T-helper 1 cell treated with Interleukin-12 subunit alpha and Interleukin-12 subunit beta and Interleukin-4 antibody, amounts not matched to agents 30 μg/mL and 1 μg/mL, for 36 hours (primary cell): ENCODE data around the gene KCTD4.
"Not testable (repeated sequence)": the region's sequence is repeated elsewhere in the genome, so short reads cannot be mapped to it uniquely, and the experiment has no call there.

Source experiments
- H3K27ac Mint-ChIP-seq: one replicate; pipeline ENCODE4 v1.8.0; 2021; ENCODE audit warnings: mild to moderate bottlenecking, mixed read lengths
- H3K27me3 Mint-ChIP-seq: one replicate; pipeline ENCODE4 v1.8.0; 2021; ENCODE audit warnings: low read depth, mixed read lengths
- H3K36me3 Mint-ChIP-seq: one replicate; pipeline ENCODE4 v1.8.0; 2021; ENCODE audit warnings: low read depth, mixed read lengths
- H3K4me1 Mint-ChIP-seq: one replicate; pipeline ENCODE4 v1.8.0; 2021; ENCODE audit warnings: low read depth, mixed read lengths
- H3K4me3 Mint-ChIP-seq: one replicate; pipeline ENCODE4 v1.8.0; 2021; ENCODE audit warnings: mild to moderate bottlenecking, moderate library complexity, mixed read lengths
- H3K9me3 Mint-ChIP-seq: one replicate; pipeline ENCODE4 v1.8.0; 2021; ENCODE audit warnings: mixed read lengths

KCTD4 gene

DNA sequence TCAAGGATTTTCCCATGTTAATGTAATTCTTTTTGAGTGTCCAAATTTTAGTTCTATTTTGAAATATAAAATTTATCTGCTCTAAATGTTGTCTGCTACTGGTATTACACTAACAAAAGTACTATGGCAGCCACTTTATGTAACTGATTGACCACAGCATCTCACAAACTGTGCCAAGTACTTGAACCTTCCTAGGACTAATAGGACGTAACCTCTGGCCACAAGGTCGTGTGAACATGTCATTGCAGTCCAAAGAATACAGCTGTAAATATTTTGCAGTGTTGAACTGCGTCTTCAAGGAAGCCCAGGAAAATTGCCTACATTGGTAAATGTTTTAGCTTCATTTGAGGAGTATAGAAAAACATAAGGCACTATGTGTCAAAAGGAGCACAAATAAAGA is 1.9 kb downstream of the KCTD4 start:
- H3K4me1 Mint-ChIP-seq: peaks cover 9% of the 10 kb centered on the region

DNA sequence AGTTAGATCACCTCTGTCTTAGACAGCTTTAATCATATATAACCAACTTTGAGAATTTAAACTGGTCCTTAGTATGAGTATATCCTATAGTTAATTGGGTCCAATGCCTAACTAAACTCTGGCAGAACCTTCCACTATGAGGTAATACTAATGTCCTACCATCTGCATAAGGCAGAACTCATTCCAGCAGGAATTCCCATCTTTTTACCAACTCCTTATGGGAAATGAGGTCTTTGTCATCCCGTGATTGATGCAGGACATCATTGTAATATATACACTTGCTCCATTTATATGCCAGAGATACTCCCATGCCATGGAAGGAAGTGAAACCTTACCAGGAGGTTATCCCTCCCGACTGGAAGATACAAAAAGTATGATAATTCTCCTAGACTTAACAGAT is 2.8 kb downstream of the KCTD4 start:
- Mint-ChIP-seq H3K36me3 (peaks cover 1% of the 10 kb centered on the region), H3K27me3 (no peaks in the 10 kb centered on the region)

More for the DNA sequence above, 1.9 kb downstream of the KCTD4 start:
- Mint-ChIP-seq H3K27me3 (no peaks in the 10 kb centered on the region), H3K9me3 (no peaks in the 10 kb centered on the region), H3K4me3 (no peak overlapping the region), H3K27ac (no peak overlapping the region), H3K36me3 (peaks cover 1% of the 10 kb centered on the region)

DNA sequence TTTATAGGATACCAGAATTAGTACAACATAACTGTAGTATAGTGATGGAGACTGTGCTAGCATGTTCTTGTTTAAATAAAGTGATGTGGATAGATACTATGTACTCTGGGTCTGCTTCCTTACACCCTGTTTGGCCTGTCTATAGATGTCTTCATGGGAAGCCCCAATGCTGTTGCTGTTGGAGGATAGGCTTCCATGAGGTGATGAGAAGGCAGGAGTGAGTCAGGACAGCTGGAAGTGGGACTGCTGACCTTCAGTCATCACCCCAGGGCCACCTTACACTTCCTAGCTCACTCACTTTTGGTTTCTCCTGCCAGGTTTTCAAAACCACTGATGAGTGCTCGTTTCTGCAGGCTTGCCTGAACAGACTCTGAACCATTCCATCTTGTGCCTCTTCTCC is 4.2 kb downstream of the KCTD4 start:
- H3K27ac Mint-ChIP-seq: no peak overlapping the region
- peaks cover 1% of the 10 kb centered on the region for H3K36me3 Mint-ChIP-seq
- no peak overlapping the region for H3K4me3 Mint-ChIP-seq

More for the DNA sequence above, 2.8 kb downstream of the KCTD4 start:
- Mint-ChIP-seq H3K9me3 (no peaks in the 10 kb centered on the region), H3K4me3 (no peak overlapping the region), H3K27ac (no peak overlapping the region), H3K4me1 (peaks cover 9% of the 10 kb centered on the region)

DNA sequence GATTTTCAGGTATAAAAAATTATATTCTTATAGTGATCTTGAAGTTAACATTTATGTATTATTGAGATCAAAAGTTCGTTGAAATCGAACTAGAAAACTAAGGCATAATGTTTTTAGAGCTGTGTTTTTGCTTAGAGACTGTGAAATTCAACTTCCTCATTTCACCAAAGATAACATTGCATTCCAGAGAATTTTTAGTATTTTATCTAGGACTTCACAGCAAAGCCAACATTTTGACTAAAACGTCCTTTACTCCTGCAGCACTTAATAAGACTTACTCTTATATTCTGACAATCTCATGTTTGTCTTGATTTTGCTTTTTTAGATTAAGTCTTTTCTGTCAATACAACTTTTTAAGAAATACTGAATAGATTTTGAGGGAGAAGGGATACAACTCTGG is 4.7 kb downstream of the KCTD4 start:
- Mint-ChIP-seq H3K27me3 (no peaks in the 10 kb centered on the region), H3K36me3 (peaks cover 1% of the 10 kb centered on the region), H3K9me3 (no peaks in the 10 kb centered on the region), H3K4me1 (peaks cover 9% of the 10 kb centered on the region), H3K4me3 (no peak overlapping the region), H3K27ac (no peak overlapping the region)

More for the DNA sequence above, 4.2 kb downstream of the KCTD4 start:
- H3K4me1 Mint-ChIP-seq: peaks cover 9% of the 10 kb centered on the region
- no peaks in the 10 kb centered on the region for H3K27me3 Mint-ChIP-seq
- H3K9me3 Mint-ChIP-seq: no peaks in the 10 kb centered on the region

DNA sequence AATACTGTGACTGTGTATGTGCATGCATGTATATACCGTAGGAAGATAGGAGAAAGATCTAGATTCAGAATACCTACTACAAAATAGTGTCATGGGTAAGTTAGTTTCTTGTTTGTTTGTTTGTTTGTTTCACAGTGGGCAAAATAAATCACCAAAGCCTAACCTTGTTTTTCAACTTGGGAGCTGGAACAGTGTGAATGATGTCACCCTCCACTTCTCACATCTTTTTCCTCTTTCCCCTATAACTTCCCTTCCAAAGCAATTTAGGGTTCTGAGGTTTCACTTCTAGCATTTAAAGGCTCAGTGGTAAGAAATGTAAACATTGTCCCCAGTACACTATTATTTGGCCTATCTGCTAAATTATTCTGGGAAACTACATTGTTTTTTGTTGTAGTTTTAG is 5.4 kb downstream of the KCTD4 start:
- no peak overlapping the region for H3K4me3 Mint-ChIP-seq
- no peaks in the 10 kb centered on the region for H3K27me3 Mint-ChIP-seq
- H3K27ac Mint-ChIP-seq: no peak overlapping the region
- peaks cover 1% of the 10 kb centered on the region for H3K36me3 Mint-ChIP-seq
- H3K9me3 Mint-ChIP-seq: no peaks in the 10 kb centered on the region
- H3K4me1 Mint-ChIP-seq: peaks cover 9% of the 10 kb centered on the region

DNA sequence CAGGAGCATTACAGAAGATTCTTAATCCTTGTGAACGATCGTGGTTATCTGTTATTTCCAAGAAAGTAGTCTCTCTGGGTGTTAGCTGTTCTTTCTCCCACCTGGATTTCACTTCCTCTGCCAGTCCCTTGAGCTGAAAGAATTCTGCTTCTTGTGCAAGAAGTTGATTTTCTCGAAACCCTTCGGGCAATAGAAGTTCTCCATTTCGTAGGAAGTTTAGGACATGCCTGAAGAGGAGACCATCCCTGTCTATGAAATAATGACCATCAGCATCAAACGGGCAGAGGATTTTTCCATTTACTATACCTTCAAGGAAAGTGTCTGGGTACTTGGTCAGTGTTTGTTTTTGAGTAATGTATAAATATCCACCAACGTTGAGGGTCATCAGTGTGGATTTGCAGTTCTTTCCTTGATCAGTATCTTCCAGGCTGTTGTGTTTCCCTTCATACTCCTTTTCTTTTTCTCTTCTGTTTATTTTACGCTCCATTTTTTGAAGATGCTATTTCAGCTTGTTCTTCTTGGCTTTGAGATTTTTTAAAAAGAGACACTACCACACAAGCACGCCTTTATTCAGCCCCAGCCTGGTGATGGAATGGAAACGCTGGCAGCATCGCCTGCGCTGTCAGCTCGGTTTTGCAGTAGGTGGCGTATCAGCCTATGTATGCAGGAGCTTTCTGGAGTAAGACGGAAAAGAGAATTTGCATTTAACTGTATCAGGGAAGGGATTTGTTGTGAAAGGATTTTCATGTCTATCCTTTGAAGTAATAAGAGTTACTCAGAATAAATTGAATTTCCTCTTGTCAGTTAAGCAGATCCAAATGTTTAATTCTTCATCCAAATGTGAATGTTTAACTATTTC is 6.5 kb downstream of the KCTD4 start:
- peaks cover 9% of the 10 kb centered on the region for H3K4me1 Mint-ChIP-seq
- no peaks in the 10 kb centered on the region for H3K9me3 Mint-ChIP-seq
- peaks cover 1% of the 10 kb centered on the region for H3K36me3 Mint-ChIP-seq
- H3K27me3 Mint-ChIP-seq: no peaks in the 10 kb centered on the region
- H3K4me3 Mint-ChIP-seq: no peak overlapping the region
- no peak overlapping the region for H3K27ac Mint-ChIP-seq

DNA sequence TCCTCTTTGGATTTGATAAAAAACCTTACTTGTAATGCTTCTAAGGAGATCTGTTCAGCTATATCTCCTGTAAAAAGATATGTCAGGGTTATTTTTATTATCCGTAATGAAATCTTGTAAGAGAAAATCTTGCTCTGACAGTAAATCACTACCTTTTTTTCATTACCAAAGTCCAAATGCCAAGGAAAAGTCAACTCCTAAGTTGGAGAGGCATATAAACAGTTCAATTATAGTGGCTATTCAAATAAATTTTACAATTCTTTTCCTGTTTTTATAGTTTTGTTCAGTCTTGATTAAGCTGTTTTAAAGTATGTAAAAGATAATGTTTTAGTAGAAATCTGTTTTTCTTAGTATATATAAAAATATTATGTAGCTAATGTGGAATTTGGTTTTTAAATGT is 9.0 kb downstream of the KCTD4 start:
- H3K27ac Mint-ChIP-seq: no peak overlapping the region
- no peaks in the 10 kb centered on the region for H3K27me3 Mint-ChIP-seq
- peaks cover 3% of the 10 kb centered on the region for H3K36me3 Mint-ChIP-seq
- peaks cover 9% of the 10 kb centered on the region for H3K4me1 Mint-ChIP-seq
- H3K9me3 Mint-ChIP-seq: no peaks in the 10 kb centered on the region
- no peak overlapping the region for H3K4me3 Mint-ChIP-seq

DNA sequence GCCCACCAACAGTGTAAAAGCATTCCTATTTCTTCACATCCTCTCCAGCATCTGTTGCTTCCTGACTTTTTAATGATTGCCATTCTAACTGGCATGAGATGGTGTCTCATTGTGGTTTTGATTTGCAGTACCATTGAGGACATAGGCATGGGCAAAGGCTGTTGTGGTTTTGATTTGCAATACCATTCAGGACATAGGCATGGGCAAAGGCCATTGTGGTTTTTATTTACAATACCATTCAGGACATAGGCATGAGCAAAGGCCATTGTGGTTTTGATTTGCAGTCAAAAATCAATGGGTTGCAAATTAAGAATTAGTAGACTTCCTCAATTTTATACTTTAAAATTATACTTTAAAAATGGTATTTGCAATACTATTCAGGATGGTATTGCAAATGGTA is 11.3 kb downstream of the KCTD4 start:
- not testable (repeated sequence) for H3K27ac Mint-ChIP-seq, H3K27me3 Mint-ChIP-seq, H3K9me3 Mint-ChIP-seq, H3K4me3 Mint-ChIP-seq, H3K4me1 Mint-ChIP-seq, H3K36me3 Mint-ChIP-seq

DNA sequence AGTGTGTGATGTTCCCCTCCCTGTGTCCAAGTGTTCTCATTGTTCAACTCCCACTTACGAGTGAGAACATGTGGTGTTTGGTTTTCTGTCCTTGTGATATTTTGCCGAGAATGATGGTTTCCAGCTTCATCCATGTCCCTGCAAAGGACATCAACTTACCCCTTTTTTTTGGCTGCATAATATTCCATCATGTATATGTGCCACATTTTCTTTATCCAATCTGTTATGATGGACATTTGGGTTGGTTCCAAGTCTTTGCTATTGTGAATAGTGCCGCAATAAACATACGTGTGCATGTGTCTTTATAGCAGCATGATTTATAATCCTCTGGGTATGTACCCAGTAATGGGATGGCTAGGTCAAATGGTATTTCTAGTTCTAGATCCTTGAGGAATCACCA is 11.8 kb downstream of the KCTD4 start:
- H3K27ac Mint-ChIP-seq, H3K4me1 Mint-ChIP-seq, H3K36me3 Mint-ChIP-seq, H3K27me3 Mint-ChIP-seq, H3K9me3 Mint-ChIP-seq, H3K4me3 Mint-ChIP-seq: not testable (repeated sequence)

DNA sequence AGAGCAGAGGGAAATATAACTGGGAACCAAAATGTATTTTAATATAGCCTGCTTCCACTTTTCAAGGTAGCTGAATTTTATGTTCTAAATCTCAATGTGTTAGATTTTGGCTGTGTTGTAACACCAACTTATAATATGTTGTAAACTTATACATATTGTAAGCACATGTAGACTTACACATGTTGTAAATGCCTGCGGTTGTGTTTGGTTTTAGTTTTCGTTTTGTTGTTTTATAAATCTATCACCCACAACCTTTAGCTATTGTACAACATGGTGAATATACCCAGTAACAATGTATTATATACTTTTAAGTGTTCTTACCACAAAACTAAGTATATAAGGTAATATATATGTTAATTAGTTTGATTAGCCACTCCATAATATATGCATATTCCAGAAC is 15.6 kb downstream of the KCTD4 start:
- Mint-ChIP-seq H3K4me1 (peaks cover 9% of the 10 kb centered on the region), H3K36me3 (peaks cover 3% of the 10 kb centered on the region), H3K9me3 (no peaks in the 10 kb centered on the region), H3K27me3 (no peaks in the 10 kb centered on the region), H3K4me3 (no peak overlapping the region), H3K27ac (no peak overlapping the region)

DNA sequence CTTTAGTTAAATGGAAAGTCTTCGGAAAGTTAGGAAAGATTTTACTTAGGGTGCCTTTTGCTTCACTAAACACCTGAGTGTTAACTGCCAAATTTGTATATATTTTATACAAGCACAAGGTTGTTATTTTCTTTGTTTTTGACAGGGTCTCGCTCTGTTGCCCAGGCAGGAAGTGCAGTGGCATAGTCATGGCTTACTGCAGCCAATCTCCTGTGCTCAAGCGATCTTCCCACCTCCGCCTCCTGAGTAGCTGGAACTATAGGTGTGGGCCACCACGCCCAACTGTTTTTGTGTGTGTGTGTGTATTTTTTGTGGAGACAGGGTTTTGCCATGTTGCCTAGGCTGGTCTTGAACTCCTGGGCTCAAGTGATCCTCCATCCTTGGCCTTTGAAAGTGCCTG is 16.2 kb downstream of the KCTD4 start:
- no peak overlapping the region for H3K27ac Mint-ChIP-seq

DNA sequence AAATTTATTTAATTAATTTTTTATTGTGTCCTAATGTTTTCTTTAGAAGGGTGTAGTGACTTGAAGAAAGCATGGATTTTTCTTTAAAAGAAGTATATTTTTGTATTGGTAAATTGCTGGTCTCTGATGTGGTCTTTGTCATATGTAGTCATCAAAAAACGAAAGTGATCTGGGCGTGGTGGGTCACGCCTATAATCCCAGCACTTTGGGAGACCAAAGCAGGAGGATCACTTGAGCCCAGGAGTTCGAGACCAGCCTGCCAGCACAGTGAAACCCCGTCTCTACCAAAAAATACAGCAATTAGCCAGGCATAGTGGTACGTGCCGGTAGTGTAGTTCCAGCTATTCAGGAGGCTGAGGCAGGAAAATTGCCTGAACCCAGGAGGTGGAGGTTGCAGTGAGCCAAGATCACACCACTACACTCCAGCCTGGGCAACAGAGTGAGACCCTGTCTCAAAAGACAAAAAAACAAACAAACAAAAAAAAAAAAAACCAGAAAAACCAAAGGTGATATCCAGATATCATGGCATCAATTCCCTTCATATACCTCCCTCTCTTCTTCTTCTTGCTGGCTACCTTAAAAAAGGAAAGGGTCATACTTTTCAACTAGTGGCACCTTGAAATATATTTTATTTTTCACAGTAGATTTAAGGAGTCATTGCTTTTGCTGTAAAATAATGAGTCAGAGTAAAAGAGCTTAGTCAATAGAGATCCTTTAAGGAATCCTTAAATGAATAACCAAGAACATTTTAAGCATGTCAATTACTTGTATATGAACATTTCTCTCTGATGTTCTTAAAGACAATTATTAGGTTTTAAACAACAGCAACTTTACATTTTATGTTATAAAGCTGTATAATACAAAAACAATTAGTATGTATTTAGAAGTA is 19.9 kb downstream of the KCTD4 start:
- Mint-ChIP-seq H3K4me3 (no peak overlapping the region), H3K36me3 (no peaks in the 10 kb centered on the region), H3K27ac (no peak overlapping the region), H3K9me3 (no peaks in the 10 kb centered on the region), H3K4me1 (peaks cover 22% of the 10 kb centered on the region), H3K27me3 (no peaks in the 10 kb centered on the region)

More for the DNA sequence above, 16.2 kb downstream of the KCTD4 start:
- Mint-ChIP-seq H3K27me3 (no peaks in the 10 kb centered on the region), H3K4me1 (peaks cover 11% of the 10 kb centered on the region), H3K36me3 (peaks cover 3% of the 10 kb centered on the region), H3K4me3 (no peak overlapping the region), H3K9me3 (no peaks in the 10 kb centered on the region)

DNA sequence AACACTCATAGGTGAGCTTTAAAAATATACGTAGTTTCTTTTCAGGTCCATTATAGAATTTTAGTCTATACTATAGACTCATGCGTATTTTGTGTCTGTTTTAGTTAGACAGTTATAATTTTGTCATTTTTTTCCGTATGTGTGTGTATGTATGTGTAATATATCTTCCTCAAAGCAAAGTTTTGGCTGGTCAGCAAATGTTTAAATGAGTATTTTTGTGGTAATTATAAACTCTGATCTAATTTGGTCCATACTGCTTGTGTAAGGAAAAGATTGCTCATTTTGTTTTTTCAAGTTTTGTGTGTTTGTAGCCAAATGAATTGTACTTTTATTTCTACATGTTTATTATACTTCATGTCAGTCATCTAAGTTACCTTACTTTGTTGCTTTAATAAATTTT is 20.5 kb downstream of the KCTD4 start:
- Mint-ChIP-seq H3K9me3 (no peaks in the 10 kb centered on the region), H3K27ac (no peak overlapping the region), H3K4me1 (peaks cover 22% of the 10 kb centered on the region), H3K36me3 (no peaks in the 10 kb centered on the region), H3K27me3 (no peaks in the 10 kb centered on the region), H3K4me3 (no peak overlapping the region)

DNA sequence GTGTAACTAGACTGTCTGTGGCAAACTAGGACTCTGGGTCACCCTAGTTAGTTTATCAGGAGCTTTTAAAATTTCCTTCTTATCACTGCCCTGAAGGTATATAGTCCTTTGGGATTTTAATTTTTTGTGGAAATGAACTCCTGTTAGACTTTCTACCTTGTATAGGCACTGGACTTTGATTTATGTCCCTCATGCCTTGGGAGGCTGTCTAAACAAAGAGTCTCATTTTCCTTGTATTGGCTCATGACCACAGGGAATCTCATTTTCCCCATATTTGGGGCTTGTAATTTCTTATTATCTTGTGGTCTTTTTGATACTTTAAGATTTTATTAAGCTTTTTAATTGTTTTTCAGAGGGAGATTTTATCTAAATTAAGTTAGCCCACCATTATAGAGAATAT is 21.4 kb downstream of the KCTD4 start:
- no peaks in the 10 kb centered on the region for H3K27me3 Mint-ChIP-seq
- no peak overlapping the region for H3K27ac Mint-ChIP-seq
- no peaks in the 10 kb centered on the region for H3K36me3 Mint-ChIP-seq
- no peaks in the 10 kb centered on the region for H3K9me3 Mint-ChIP-seq
- no peak overlapping the region for H3K4me3 Mint-ChIP-seq
- H3K4me1 Mint-ChIP-seq: peaks cover 18% of the 10 kb centered on the region
